Measurements from ENCODE around the gene SAE1. TPM values are rescaled to one million over a fixed set of nuclear protein-coding genes. Genes with fewer than 3 reads are reported as not detected.

SAE1 gene
- total and polyA plus RNA-seq, 2 donors from 2014 or later, result 39.5 to 49.4 TPM

GRCh38 chr19:47112166-47112996 is 18.3 kb upstream of the SAE1 start:
- DNase-seq (peak; percentile 89 to 97 (median 93)), FAIRE-seq (no peak)
- TF ChIP-seq, protein P1, sequence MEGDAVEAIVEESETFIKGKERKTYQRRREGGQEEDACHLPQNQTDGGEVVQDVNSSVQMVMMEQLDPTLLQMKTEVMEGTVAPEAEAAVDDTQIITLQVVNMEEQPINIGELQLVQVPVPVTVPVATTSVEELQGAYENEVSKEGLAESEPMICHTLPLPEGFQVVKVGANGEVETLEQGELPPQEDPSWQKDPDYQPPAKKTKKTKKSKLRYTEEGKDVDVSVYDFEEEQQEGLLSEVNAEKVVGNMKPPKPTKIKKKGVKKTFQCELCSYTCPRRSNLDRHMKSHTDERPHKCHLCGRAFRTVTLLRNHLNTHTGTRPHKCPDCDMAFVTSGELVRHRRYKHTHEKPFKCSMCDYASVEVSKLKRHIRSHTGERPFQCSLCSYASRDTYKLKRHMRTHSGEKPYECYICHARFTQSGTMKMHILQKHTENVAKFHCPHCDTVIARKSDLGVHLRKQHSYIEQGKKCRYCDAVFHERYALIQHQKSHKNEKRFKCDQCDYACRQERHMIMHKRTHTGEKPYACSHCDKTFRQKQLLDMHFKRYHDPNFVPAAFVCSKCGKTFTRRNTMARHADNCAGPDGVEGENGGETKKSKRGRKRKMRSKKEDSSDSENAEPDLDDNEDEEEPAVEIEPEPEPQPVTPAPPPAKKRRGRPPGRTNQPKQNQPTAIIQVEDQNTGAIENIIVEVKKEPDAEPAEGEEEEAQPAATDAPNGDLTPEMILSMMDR (IDR thresholded peaks at IDR 0.05; ENCODE audit: borderline replicate concordance, extremely low read depth, insufficient read depth), result no peak
- Histone ChIP-seq H3K9ac (ENCODE audit: low read length in 3 of 3) (peak overlapping the region; percentile 41 to 100 (median 92)), H3K36me3 (ENCODE audit: control insufficient read depth in 2 of 3, insufficient read depth in 3 of 3, low read length in 3 of 3) (no peaks in the 10 kb centered on the region), H3K9me3 (ENCODE audit: control insufficient read depth in 2 of 3, insufficient read depth in 1 of 3, low read length in 3 of 3) (no peaks in the 10 kb centered on the region), H3K4me3 (ENCODE audit: low read length in 3 of 3) (peak overlapping the region; percentile 87 to 93 (median 89)), H3K4me1 (ENCODE audit: control insufficient read depth in 2 of 3, insufficient read depth in 2 of 3, low read depth in 1 of 3, low read length in 3 of 3) (peaks cover 0 to 30% (median 21%) of the 10 kb centered on the region in 3 donors), H3K27ac (ENCODE audit: low read depth in 2 of 2, low read length in 2 of 2) (peak overlapping the region; percentile 100), H3K27me3 (ENCODE audit: control insufficient read depth, insufficient read depth, low read length) (no peaks in the 10 kb centered on the region)
- intact Hi-C loops (cut with DNase I), result no loop called here

DNA sequence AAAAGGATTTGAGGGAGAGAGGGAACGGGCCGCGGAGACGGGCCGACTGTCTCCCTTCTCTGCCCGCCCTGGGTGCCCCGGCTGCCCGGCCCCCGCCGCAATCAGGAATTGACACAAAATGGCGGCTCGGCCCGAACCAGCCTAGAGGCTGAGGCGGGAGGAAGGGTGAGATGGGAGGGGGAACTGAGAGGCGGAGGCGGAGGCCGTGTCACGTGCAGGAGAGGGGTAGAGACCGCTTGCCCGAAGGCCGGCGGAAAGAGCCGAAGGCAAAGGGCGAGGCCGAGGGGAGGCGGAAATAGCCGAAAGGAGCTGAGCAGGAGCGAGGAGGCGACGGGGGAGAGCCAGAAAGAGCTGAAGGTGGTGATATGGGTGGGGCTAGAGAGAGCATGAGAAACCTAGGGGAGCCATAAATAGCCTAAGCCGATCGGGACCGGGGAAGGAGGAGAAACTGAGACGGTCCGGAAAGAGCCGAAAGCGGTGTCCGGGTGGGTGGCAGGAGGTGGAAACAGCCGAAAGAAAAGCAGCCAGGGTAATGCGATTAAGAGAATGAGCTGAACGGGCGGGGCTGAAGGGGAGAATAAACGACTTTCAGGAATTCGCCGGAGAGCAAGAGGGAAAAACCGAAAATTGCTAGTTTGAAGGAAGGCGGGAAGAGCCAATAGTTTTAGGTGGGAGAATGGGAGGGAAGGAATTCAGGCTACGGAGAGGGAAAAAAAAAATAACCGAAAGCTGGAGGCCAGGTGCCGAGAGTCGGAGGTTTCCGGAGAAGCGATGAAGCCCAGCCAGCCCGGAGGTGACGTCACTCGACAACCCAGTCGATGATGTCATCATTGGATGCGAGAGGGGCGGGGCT is 17.4 kb upstream of the SAE1 start, which contains the start of gene ZC3H4:
ZC3H4 (minus strand) TSS at position 780 of the 853 bp plus-strand sequence. CDS start 1,192 bp downstream, outside the sequence.
- FAIRE-seq (peak; percentile 96), DNase-seq (peak; percentile 100)
- H3K9ac ChIP-seq (ENCODE audit: low read length in 3 of 3), result peak within 1 kb of the TSS; percentile 66 to 100 (median 98)
- H3K4me3 ChIP-seq (ENCODE audit: low read length in 3 of 3), result peak within 1 kb of the TSS; percentile 89 to 96 (median 93)
- no peaks in the 10 kb centered on the region for H3K27me3 ChIP-seq (ENCODE audit: control insufficient read depth, insufficient read depth, low read length)
- intact Hi-C loops (cut with DNase I), result no loop called here
- peak within 1 kb of the TSS; percentile 100 for H3K27ac ChIP-seq (ENCODE audit: low read depth in 2 of 2, low read length in 2 of 2)
- H3K36me3 ChIP-seq (ENCODE audit: control insufficient read depth in 2 of 3, insufficient read depth in 3 of 3, low read length in 3 of 3), result no peaks in the 10 kb centered on the region
- TF ChIP-seq, protein P1 (IDR thresholded peaks at IDR 0.05; ENCODE audit: borderline replicate concordance, extremely low read depth, insufficient read depth), result no peak
- no peaks in the 10 kb centered on the region for H3K9me3 ChIP-seq (ENCODE audit: control insufficient read depth in 2 of 3, insufficient read depth in 1 of 3, low read length in 3 of 3)
- H3K4me1 ChIP-seq (ENCODE audit: control insufficient read depth in 2 of 3, insufficient read depth in 2 of 3, low read depth in 1 of 3, low read length in 3 of 3), result peaks cover 0 to 23% (median 15%) of the 10 kb centered on the region in 3 donors

GRCh38 chr19:47113850-47114651 is 16.6 kb upstream of the SAE1 start:
- no peak for FAIRE-seq

More at GRCh38 chr19:47113850-47114651, 16.6 kb upstream of the SAE1 start:
- no peaks in the 10 kb centered on the region for H3K9me3 ChIP-seq (ENCODE audit: control insufficient read depth in 2 of 3, insufficient read depth in 1 of 3, low read length in 3 of 3)
- intact Hi-C loops (cut with DNase I), result no loop called here
- no peaks in the 10 kb centered on the region for H3K36me3 ChIP-seq (ENCODE audit: control insufficient read depth in 2 of 3, insufficient read depth in 3 of 3, low read length in 3 of 3)
- H3K4me1 ChIP-seq (ENCODE audit: control insufficient read depth in 2 of 3, insufficient read depth in 2 of 3, low read depth in 1 of 3, low read length in 3 of 3), result peaks cover 0 to 21% (median 15%) of the 10 kb centered on the region in 3 donors
- peak overlapping the region; percentile 66 to 100 (median 98) for H3K9ac ChIP-seq (ENCODE audit: low read length in 3 of 3)
- H3K4me3 ChIP-seq (ENCODE audit: low read length in 3 of 3), result peak overlapping the region; percentile 89 to 96 (median 93)
- TF ChIP-seq, protein P1 (IDR thresholded peaks at IDR 0.05; ENCODE audit: borderline replicate concordance, extremely low read depth, insufficient read depth), result no peak
- peak in 2 of 5 donors; percentile 55 to 56 for DNase-seq
- peak overlapping the region; percentile 100 for H3K27ac ChIP-seq (ENCODE audit: low read depth in 2 of 2, low read length in 2 of 2)
- H3K27me3 ChIP-seq (ENCODE audit: control insufficient read depth, insufficient read depth, low read length), result no peaks in the 10 kb centered on the region

All from kidney (tissue), 14 donors.